HepG2 (cell line): ENCODE results near the gene POU2AF3. TPM values are rescaled to one million over a fixed set of nuclear protein-coding genes. Genes with fewer than 3 reads are reported as not detected.
A peak's percentile ranks its signal among the peaks of the same experiment; 100 is the strongest.

ENCODE experiments used
- ATAC-seq: fragments of 200-7000 bp; cut with Tn5 transposase; 3 replicates; pipeline ENCODE4 v1.9.1; 2020; ENCODE audit warnings: mild to moderate bottlenecking, moderate library complexity
- BruUV-seq: library from RNA; stranded (reverse); fragments of 400-500 nt; replicated peaks from 2 replicates; lab custom pipeline; 2021; lab: Mats Ljungman, UMichigan
- CTCF ChIA-PET: fragments of 300-600 bp; formaldehyde crosslinking; extraction: SDS; loops from one replicate; lab custom pipeline; 2021; ENCODE audit warnings: low total read pairs, inconsistent platforms, low intra/inter-chr PET ratio; lab: Yijun Ruan, JAX
- POLR2A ChIA-PET: fragments of 350-600 bp; sonication (Branson Sonifier 250); formaldehyde crosslinking; loops from one replicate; lab custom pipeline; 2020; ENCODE audit warnings: antibody characterized with exemption, inconsistent platforms; lab: Yijun Ruan, JAX
- DNase-seq: peaks from one replicate; pipeline ENCODE4 v3.0.0-alpha.2; 2015; ENCODE audit warnings: low spot score
- FAIRE-seq: peaks from 3 replicates; lab custom pipeline; 2011; peaks lifted over from hg19 to GRCh38; lab: Jason Lieb, UNC
- H2AFZ ChIP-seq: one replicate; pipeline ENCODE4 v1.6.1; 2011; ENCODE audit warnings: low read length, inconsistent platforms
- H3K27ac ChIP-seq: fragments of 300-600 bp; 3 replicates; pipeline ENCODE4 v1.8.0; 2011; ENCODE audit warnings: mixed run types, mild to moderate bottlenecking, mixed read lengths, low read length, inconsistent platforms; ENCODE audit not compliant: insufficient read depth; ENCODE audit errors: extremely low read length
- H3K27me3 ChIP-seq, 2 experiments: fragments of 200-600 bp in 1 of 2; 2 replicates in 1 of 2; 3 replicates in 1 of 2; pipeline versions ENCODE4 v1.6.0 to v1.8.0; 2011; ENCODE audit warnings: low read length in 2 of 2, mild to moderate bottlenecking in 2 of 2, moderate library complexity in 2 of 2, inconsistent platforms in 1 of 2; ENCODE audit not compliant: insufficient read depth in 2 of 2, control insufficient read depth in 1 of 2
- H3K36me3 ChIP-seq, 2 experiments: fragments of 200-600 bp in 1 of 2; replicated peaks in 1 of 2; 2 replicates in 1 of 2; 3 replicates in 1 of 2; pipeline versions ENCODE4 v1.5.1 to v1.8.0; 2011; ENCODE audit warnings: low read length in 2 of 2, inconsistent platforms in 1 of 2; ENCODE audit not compliant: insufficient read depth in 2 of 2, control insufficient read depth in 1 of 2
- H3K4me1 ChIP-seq: 2 replicates; pipeline ENCODE4 v1.5.1; 2012; ENCODE audit warnings: low read length, inconsistent platforms; ENCODE audit not compliant: insufficient read depth
- H3K4me2 ChIP-seq: 2 replicates; pipeline ENCODE4 v1.6.0; 2011; ENCODE audit warnings: low read depth, low read length, inconsistent platforms
- H3K4me3 ChIP-seq, 3 experiments: fragments of 200-600 bp in 1 of 3; sonication (generic), shearing (Covaris generic) in 1 of 3; replicated peaks in 1 of 3; 2 replicates each; pipeline ENCODE4 v1.5.1; 2011 to 2016; ENCODE audit warnings: low read length in 3 of 3, inconsistent platforms in 2 of 3, low read depth in 2 of 3, mild to moderate bottlenecking in 2 of 3, control low read depth in 1 of 3, mixed read lengths in 1 of 3; ENCODE audit not compliant: insufficient read depth in 1 of 3
- H3K79me2 ChIP-seq: one replicate; pipeline ENCODE4 v1.6.1; 2011; ENCODE audit warnings: low read length, inconsistent platforms; ENCODE audit not compliant: insufficient read depth
- H3K9ac ChIP-seq: 2 replicates; pipeline ENCODE4 v1.6.0; 2011; ENCODE audit warnings: mild to moderate bottlenecking, low read depth, low read length, inconsistent platforms; ENCODE audit not compliant: insufficient read depth
- H3K9me3 ChIP-seq: 2 replicates; pipeline ENCODE4 v1.5.1; 2012; ENCODE audit warnings: mild to moderate bottlenecking, low read length
- H4K20me1 ChIP-seq: 2 replicates; pipeline ENCODE4 v1.6.0; 2011; ENCODE audit warnings: inconsistent platforms, mild to moderate bottlenecking, low read length, moderate library complexity; ENCODE audit not compliant: insufficient read depth
- ATF2 ChIP-seq: sonication (generic); formaldehyde crosslinking; IDR thresholded peaks from 2 replicates; pipeline ENCODE4 v1.4.0; 2020; ENCODE audit warnings: missing genetic modification reagents
- CBX1 ChIP-seq: IDR thresholded peaks from one replicate; pipeline ENCODE4 v1.6.1; 2016; ENCODE audit warnings: antibody characterized with exemption, low read depth
- CHD2 ChIP-seq: IDR thresholded peaks from 2 replicates; pipeline ENCODE4 v1.6.1; 2011; ENCODE audit warnings: low read depth, low read length, improper control_type of control experiment
- FOXJ3 ChIP-seq: sonication (generic); formaldehyde crosslinking; IDR thresholded peaks from 2 replicates; pipeline ENCODE4 v1.4.0; 2020; ENCODE audit warnings: missing genetic modification reagents, mild to moderate bottlenecking, borderline replicate concordance
- GPN1 ChIP-seq: sonication (generic); formaldehyde crosslinking; IDR thresholded peaks from 2 replicates; pipeline ENCODE4 v1.5.1; 2020; ENCODE audit warnings: missing genetic modification reagents, borderline replicate concordance
- GTF2F1 ChIP-seq: fragments of 150-350 bp; IDR thresholded peaks from 2 replicates; pipeline ENCODE4 v1.6.1; 2014; ENCODE audit warnings: low read length
- KDM4B ChIP-seq: sonication (generic); formaldehyde crosslinking; IDR thresholded peaks from 2 replicates; pipeline ENCODE4 v1.4.0; 2020; ENCODE audit warnings: missing genetic modification reagents
- MEF2D ChIP-seq: sonication (generic); formaldehyde crosslinking; IDR thresholded peaks from 2 replicates; pipeline ENCODE4 v1.5.1; 2020; ENCODE audit warnings: mild to moderate bottlenecking, missing genetic modification reagents
- NFKBIZ ChIP-seq: IDR thresholded peaks from 2 replicates; pipeline ENCODE4 v1.6.1; 2018; ENCODE audit warnings: missing genetic modification reagents, missing compliant biosample characterization
- POLR2G ChIP-seq: fragments of 200-400 bp; formaldehyde crosslinking; IDR thresholded peaks from 2 replicates; pipeline ENCODE4 v1.6.1; 2018; ENCODE audit warnings: mild to moderate bottlenecking, low read depth, low read length, moderate library complexity
- SNAI1 ChIP-seq: sonication (generic); formaldehyde crosslinking; IDR thresholded peaks from 2 replicates; pipeline ENCODE4 v1.5.0; 2020; ENCODE audit warnings: mild to moderate bottlenecking, missing genetic modification reagents, borderline replicate concordance
- YEATS4 ChIP-seq: sonication (generic); formaldehyde crosslinking; IDR thresholded peaks from 2 replicates; pipeline ENCODE4 v1.4.0; 2020; ENCODE audit warnings: missing genetic modification reagents, borderline replicate concordance
- ZNF160 ChIP-seq: sonication (generic); formaldehyde crosslinking; IDR thresholded peaks from 2 replicates; pipeline ENCODE4 v1.8.0; 2022; ENCODE audit warnings: mild to moderate bottlenecking, inconsistent platforms, missing genetic modification reagents
- ZNF350 ChIP-seq: sonication (generic); formaldehyde crosslinking; IDR thresholded peaks from 2 replicates; pipeline ENCODE4 v1.4.0; 2020; ENCODE audit warnings: mild to moderate bottlenecking, low read depth, missing genetic modification reagents, borderline replicate concordance
- WGBS: methylation state at CpG from one replicate; pipeline ENCODE4 v1.1.6; 2017; ENCODE audit warnings: low lambda C conversion rate; 5-methylcytosine and 5-hydroxymethylcytosine counted together
- in situ Hi-C: cut with HindIII; loops from 2 replicates; pipeline ENCODE4 v1.10.0; 2017; ENCODE audit warnings: low pct_unique_long_range_greater_than_20kb; ENCODE audit not compliant: extremely low pct_ligation_motif_present
- intact Hi-C: fragments of 100-400 bp; cut with micrococcal nuclease; formaldehyde crosslinking; loops from one replicate; pipeline ENCODE4 v1.10.0; 2022; ENCODE audit not compliant: unreplicated experiment
- polyA plus RNA-seq, 8 experiments: library from polyadenylated mRNA; depleted of rRNA in 3 of 8; stranded (reverse) in 7 of 8; unstranded in 1 of 8; fragments of >200 nt; fragmentation: Illumina TruSeq in 4 of 8; extraction: Trizol in 4 of 8; gene quantifications; 2 replicates each; pipeline versions ENCODE4 v1.2.1 to v1.2.3, GENCODE V29; 2011 to 2016; ENCODE audit warnings: low read depth in 4 of 8, missing spikeins in 1 of 8, mixed read lengths in 1 of 8; ENCODE audit not compliant: insufficient read depth in 1 of 8
- total RNA-seq, 5 experiments: library from RNA; depleted of rRNA; stranded (reverse); fragments of >200 nt; fragmentation: Illumina TruSeq; extraction: Trizol; gene quantifications; 2 replicates each; pipeline ENCODE4 v1.2.3, GENCODE V29; 2016; ENCODE audit warnings: low read depth in 1 of 5
- TF ChIP-seq, protein P1 (sequence below): sonication (generic); formaldehyde crosslinking; conservative IDR thresholded peaks from 2 replicates; pipeline ENCODE4 v1.4.0; 2020; ENCODE audit warnings: missing genetic modification reagents
- TF ChIP-seq, protein P2 (sequence below): sonication (generic); formaldehyde crosslinking; conservative IDR thresholded peaks from 2 replicates; pipeline ENCODE4 v1.4.0; 2020; ENCODE audit warnings: missing genetic modification reagents
- TF ChIP-seq, protein P3 (sequence below): sonication (generic); formaldehyde crosslinking; conservative IDR thresholded peaks from 2 replicates; pipeline ENCODE4 v1.8.0; 2022; ENCODE audit warnings: mild to moderate bottlenecking, moderate library complexity, missing genetic modification reagents

POU2AF3 gene
- total and polyA plus RNA-seq, 2 of the 13 experiments (the other 11 are each of a cell fraction or from before 2014, with no cell fraction given), result 7.8 to 71.2 TPM

- Histone ChIP-seq H3K36me3 (no peaks in the 10 kb centered on the region), H3K79me2 (no peaks in the 10 kb centered on the region), H2AFZ (no peak overlapping the region), H3K27me3 (no peaks in the 10 kb centered on the region), H3K9me3 (peaks cover 12% of the 10 kb centered on the region), H3K9ac (peak overlapping the region; percentile 69), H3K4me3 (peak overlapping the region; percentile 35 to 59 (median 49)), H4K20me1 (no peaks in the 10 kb centered on the region), H3K4me1 (peaks cover 74% of the 10 kb centered on the region), H3K4me2 (peak overlapping the region; percentile 90), H3K27ac (peak overlapping the region; percentile 78)
- no peak for FAIRE-seq
- intact Hi-C loops, result no loop called here
- in situ Hi-C loops, result no loop called here
- no peak for ATAC-seq
- BruUV-seq, result TSS peak; percentile 73
- WGBS, result 0% methylated on average over 4 of the region's 4 CpGs
- ChIA-PET CTCF (interaction anchor here (1.4 to 2.1 kb wide), 2 partner anchors 24 to 87 kb away, joined by 4 to 6 read pairs; no protein-coding TSS in a partner anchor), POLR2A (interaction anchor here (1.0 to 8.2 kb wide), 18 partner anchors 9 to 85 kb away, joined by 3 to 197 read pairs (median 11); partner anchors contain the start of gene POU2AF3)
- DNase-seq, result no peak
- TF ChIP-seq KDM4B, result no peak
- no peak for TF ChIP-seq CBX1
- no peak for TF ChIP-seq NFKBIZ
- no peak for TF ChIP-seq GTF2F1
- TF ChIP-seq, protein P1, sequence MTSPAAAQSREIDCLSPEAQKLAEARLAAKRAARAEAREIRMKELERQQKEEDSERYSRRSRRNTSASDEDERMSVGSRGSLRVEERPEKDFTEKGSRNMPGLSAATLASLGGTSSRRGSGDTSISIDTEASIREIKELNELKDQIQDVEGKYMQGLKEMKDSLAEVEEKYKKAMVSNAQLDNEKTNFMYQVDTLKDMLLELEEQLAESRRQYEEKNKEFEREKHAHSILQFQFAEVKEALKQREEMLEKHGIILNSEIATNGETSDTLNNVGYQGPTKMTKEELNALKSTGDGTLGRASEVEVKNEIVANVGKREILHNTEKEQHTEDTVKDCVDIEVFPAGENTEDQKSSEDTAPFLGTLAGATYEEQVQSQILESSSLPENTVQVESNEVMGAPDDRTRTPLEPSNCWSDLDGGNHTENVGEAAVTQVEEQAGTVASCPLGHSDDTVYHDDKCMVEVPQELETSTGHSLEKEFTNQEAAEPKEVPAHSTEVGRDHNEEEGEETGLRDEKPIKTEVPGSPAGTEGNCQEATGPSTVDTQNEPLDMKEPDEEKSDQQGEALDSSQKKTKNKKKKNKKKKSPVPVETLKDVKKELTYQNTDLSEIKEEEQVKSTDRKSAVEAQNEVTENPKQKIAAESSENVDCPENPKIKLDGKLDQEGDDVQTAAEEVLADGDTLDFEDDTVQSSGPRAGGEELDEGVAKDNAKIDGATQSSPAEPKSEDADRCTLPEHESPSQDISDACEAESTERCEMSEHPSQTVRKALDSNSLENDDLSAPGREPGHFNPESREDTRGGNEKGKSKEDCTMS (CRISPR knock-in tag), result no peak
- peak; percentile 10 for TF ChIP-seq POLR2G
- TF ChIP-seq MEF2D, result no peak
- TF ChIP-seq GPN1, result no peak
- TF ChIP-seq ZNF350 (CRISPR knock-in tag), result no peak
- no peak for TF ChIP-seq FOXJ3 (CRISPR knock-in tag)
- no peak for TF ChIP-seq ZNF160 (CRISPR knock-in tag)
- TF ChIP-seq, protein P2, sequence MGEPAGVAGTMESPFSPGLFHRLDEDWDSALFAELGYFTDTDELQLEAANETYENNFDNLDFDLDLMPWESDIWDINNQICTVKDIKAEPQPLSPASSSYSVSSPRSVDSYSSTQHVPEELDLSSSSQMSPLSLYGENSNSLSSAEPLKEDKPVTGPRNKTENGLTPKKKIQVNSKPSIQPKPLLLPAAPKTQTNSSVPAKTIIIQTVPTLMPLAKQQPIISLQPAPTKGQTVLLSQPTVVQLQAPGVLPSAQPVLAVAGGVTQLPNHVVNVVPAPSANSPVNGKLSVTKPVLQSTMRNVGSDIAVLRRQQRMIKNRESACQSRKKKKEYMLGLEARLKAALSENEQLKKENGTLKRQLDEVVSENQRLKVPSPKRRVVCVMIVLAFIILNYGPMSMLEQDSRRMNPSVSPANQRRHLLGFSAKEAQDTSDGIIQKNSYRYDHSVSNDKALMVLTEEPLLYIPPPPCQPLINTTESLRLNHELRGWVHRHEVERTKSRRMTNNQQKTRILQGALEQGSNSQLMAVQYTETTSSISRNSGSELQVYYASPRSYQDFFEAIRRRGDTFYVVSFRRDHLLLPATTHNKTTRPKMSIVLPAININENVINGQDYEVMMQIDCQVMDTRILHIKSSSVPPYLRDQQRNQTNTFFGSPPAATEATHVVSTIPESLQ (CRISPR knock-in tag), result no peak
- TF ChIP-seq SNAI1 (CRISPR knock-in tag), result no peak
- TF ChIP-seq YEATS4 (CRISPR knock-in tag), result 0 out of 2 replicates have a peak, but pooled peaks have one; percentile 18
- no peak for TF ChIP-seq ATF2 (CRISPR knock-in tag)
- TF ChIP-seq, protein P3, sequence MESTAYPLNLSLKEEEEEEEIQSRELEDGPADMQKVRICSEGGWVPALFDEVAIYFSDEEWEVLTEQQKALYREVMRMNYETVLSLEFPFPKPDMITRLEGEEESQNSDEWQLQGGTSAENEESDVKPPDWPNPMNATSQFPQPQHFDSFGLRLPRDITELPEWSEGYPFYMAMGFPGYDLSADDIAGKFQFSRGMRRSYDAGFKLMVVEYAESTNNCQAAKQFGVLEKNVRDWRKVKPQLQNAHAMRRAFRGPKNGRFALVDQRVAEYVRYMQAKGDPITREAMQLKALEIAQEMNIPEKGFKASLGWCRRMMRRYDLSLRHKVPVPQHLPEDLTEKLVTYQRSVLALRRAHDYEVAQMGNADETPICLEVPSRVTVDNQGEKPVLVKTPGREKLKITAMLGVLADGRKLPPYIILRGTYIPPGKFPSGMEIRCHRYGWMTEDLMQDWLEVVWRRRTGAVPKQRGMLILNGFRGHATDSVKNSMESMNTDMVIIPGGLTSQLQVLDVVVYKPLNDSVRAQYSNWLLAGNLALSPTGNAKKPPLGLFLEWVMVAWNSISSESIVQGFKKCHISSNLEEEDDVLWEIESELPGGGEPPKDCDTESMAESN, result no peak
- no peak for TF ChIP-seq CHD2
These were observed 37.7 kb downstream of the POU2AF3 start for GRCh38 chr11:111336062-111336461.
